Calu3 (cell line): ENCODE results near the gene PRKAG2. TPM values are rescaled to one million over a fixed set of nuclear protein-coding genes. Genes with fewer than 3 reads are reported as not detected.

Experiments used
- BruUV-seq: library from RNA; stranded (reverse); fragments of 400-500 nt; replicated peaks from 2 replicates; lab custom pipeline; 2021; lab: Mats Ljungman, UMichigan
- CTCF ChIA-PET: fragments of 300-600 bp; sonication (Branson Sonifier 250); formaldehyde crosslinking; loops from one replicate; lab custom pipeline; 2022; ENCODE audit warnings: antibody characterized with exemption; lab: Charles Lee
- DNase-seq: peaks from one replicate; pipeline ENCODE4 v3.0.0; 2022
- H3K27ac Mint-ChIP-seq: one replicate; pipeline ENCODE4 v1.8.0; 2022; ENCODE audit warnings: mixed read lengths; ENCODE audit not compliant: unreplicated experiment
- H3K27me3 Mint-ChIP-seq: one replicate; pipeline ENCODE4 v1.8.0; 2022; ENCODE audit warnings: mixed read lengths; ENCODE audit not compliant: unreplicated experiment
- H3K36me3 Mint-ChIP-seq: one replicate; pipeline ENCODE4 v1.8.0; 2022; ENCODE audit warnings: mild to moderate bottlenecking, moderate library complexity, mixed read lengths; ENCODE audit not compliant: insufficient read depth, unreplicated experiment
- H3K4me1 Mint-ChIP-seq: one replicate; pipeline ENCODE4 v1.8.0; 2022; ENCODE audit warnings: mild to moderate bottlenecking, low read depth, mixed read lengths; ENCODE audit not compliant: unreplicated experiment
- H3K4me3 Mint-ChIP-seq: one replicate; pipeline ENCODE4 v1.8.0; 2022; ENCODE audit warnings: mild to moderate bottlenecking, low read depth, moderate library complexity, mixed read lengths; ENCODE audit not compliant: unreplicated experiment
- H3K9me3 Mint-ChIP-seq: one replicate; pipeline ENCODE4 v1.8.0; 2022; ENCODE audit warnings: low read depth, mixed read lengths; ENCODE audit not compliant: unreplicated experiment
- CTCF ChIP-seq: fragments of 200-600 bp; IDR thresholded peaks from one replicate; pipeline ENCODE4 v1.8.0; 2022; ENCODE audit warnings: antibody characterized with exemption; ENCODE audit not compliant: unreplicated experiment
- intact Hi-C: fragments of 100-400 bp; cut with micrococcal nuclease; formaldehyde crosslinking; loops from one replicate; pipeline ENCODE4 v1.10.0; 2022; ENCODE audit not compliant: unreplicated experiment
- total RNA-seq: library from RNA; stranded (reverse); gene quantifications from 2 replicates; pipeline ENCODE4 v1.2.3, GENCODE V29; 2022

PRKAG2 gene
- total RNA-seq, 1 experiment from 2014 or later: 22.4 TPM

- Mint-ChIP-seq H3K4me1 (peaks cover 18% of the 10 kb centered on the region), H3K36me3 (peaks cover 4% of the 10 kb centered on the region), H3K4me3 (no peak overlapping the region), H3K9me3 (no peaks in the 10 kb centered on the region), H3K27ac (no peak overlapping the region), H3K27me3 (peaks cover 29% of the 10 kb centered on the region)
- no peak for TF ChIP-seq CTCF
- BruUV-seq: no TSS peak
- CTCF ChIA-PET: no interaction called here
- DNase-seq: no peak
- intact Hi-C loops: no loop called here
Measured at GRCh38 chr7:151801782-151802468, 75.0 kb downstream of the PRKAG2 start.

DNA sequence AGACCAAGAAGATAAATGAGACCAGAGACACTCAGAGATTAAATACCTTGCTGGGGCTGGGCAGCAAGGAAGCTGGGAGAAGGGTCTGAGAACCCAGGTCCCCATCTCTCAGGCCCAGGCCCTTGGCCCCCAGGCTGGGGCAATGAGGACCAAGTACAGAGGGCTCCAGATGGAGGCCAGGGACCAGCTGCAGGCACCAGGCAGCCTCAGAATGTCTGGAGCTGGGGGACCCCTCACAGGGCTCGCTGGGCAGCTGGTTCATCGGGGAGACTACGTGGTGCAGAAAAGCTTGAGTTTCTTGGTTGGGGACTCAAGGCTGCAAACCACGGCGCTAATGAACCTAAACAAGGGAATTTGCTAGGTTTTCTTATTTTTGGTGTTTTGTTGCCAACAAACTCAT is 75.6 kb downstream of the PRKAG2 start:
- H3K9me3 Mint-ChIP-seq: no peaks in the 10 kb centered on the region
- no TSS peak for BruUV-seq
- CTCF ChIA-PET: no interaction called here
- H3K4me1 Mint-ChIP-seq: peaks cover 19% of the 10 kb centered on the region
- TF ChIP-seq CTCF: no peak
- H3K27ac Mint-ChIP-seq: no peak overlapping the region
- peaks cover 4% of the 10 kb centered on the region for H3K36me3 Mint-ChIP-seq
- H3K4me3 Mint-ChIP-seq: no peak overlapping the region
- H3K27me3 Mint-ChIP-seq: peaks cover 23% of the 10 kb centered on the region
- intact Hi-C loops: no loop called here
- no peak for DNase-seq

DNA sequence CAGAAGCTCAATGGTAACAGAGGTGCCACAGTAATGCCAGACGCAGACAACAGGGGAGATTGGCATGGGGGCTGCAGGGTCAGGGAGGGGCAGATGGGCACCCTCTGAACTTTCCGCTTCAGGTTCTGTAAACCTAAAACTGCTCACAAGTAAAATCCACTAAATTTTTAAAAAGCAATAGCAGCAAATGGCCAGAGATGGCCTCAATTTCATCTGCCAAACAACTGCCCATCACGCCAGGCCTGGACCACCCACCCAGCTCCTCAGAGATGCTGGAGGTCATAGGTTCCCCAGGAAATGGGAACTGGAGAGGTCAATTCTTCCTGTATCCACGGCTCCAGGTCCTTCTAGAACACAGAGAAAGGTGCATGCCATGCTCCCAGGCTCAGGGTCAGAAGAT is 76.1 kb downstream of the PRKAG2 start:
- no TSS peak for BruUV-seq
- no peak for DNase-seq
- peaks cover 19% of the 10 kb centered on the region for H3K4me1 Mint-ChIP-seq
- H3K9me3 Mint-ChIP-seq: no peaks in the 10 kb centered on the region
- peaks cover 4% of the 10 kb centered on the region for H3K36me3 Mint-ChIP-seq
- peaks cover 18% of the 10 kb centered on the region for H3K27me3 Mint-ChIP-seq
- H3K4me3 Mint-ChIP-seq: no peak overlapping the region
- CTCF ChIA-PET: no interaction called here
- no peak for TF ChIP-seq CTCF
- intact Hi-C loops: no loop called here
- H3K27ac Mint-ChIP-seq: no peak overlapping the region

DNA sequence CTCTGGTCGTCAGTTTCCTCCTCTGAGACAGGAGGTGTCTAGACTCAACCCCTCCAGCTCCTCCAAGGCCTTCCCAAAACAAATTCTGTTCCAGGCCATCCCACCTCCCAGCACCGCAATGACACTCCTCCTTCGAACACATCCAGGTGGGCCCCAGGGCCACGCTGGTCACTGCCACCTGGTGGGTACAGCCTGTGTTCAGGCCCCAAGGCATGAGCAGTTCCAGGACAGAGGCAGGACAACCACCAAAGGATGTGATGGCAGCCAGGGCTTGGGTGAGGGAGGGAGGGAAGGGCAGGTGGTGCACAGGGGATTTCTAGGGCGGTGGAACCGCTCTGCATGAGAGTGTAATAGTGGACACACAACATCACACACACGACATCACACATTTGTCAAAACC is 76.5 kb downstream of the PRKAG2 start:
- no peak for TF ChIP-seq CTCF
- Mint-ChIP-seq H3K36me3 (peaks cover 4% of the 10 kb centered on the region), H3K4me1 (peaks cover 19% of the 10 kb centered on the region), H3K27ac (no peak overlapping the region), H3K27me3 (peaks cover 14% of the 10 kb centered on the region), H3K9me3 (no peaks in the 10 kb centered on the region), H3K4me3 (no peak overlapping the region)
- intact Hi-C loops: no loop called here
- BruUV-seq: no TSS peak
- no peak for DNase-seq
- CTCF ChIA-PET: no interaction called here
